Measurements from ENCODE around the gene TLE5.

The TLE5 gene

GRCh38 chr19:3033595-3034405 lies 28.5 kb downstream of the TLE5 start:
- H3K9me2 ChIP-seq (replicated peaks; ENCODE audit: insufficient read depth, low read length) = no peaks in the 10 kb centered on the region
- no peak overlapping the region for H3K4me3 ChIP-seq (ENCODE audit: insufficient read depth, low read length, poor library complexity, severe bottlenecking)
- H3K27me3 ChIP-seq (ENCODE audit: low read length) = no peaks in the 10 kb centered on the region
- no peak overlapping the region for H3K27ac ChIP-seq (ENCODE audit: low read depth, low read length)
- no peaks in the 10 kb centered on the region for H3K79me2 ChIP-seq (ENCODE audit: insufficient read depth, low read length)
- no peak for TF ChIP-seq EZH2phosphoT487 (conservative IDR thresholded peaks at IDR 0.05; ENCODE audit: low read length)
- no peak for TF ChIP-seq CTCF (IDR thresholded peaks at IDR 0.05; ENCODE audit: insufficient read depth, low read length, poor library complexity, severe bottlenecking)
- no peaks in the 10 kb centered on the region for H3K36me3 ChIP-seq (ENCODE audit: low read length)
- H2AFZ ChIP-seq (ENCODE audit: low read depth, low read length, severe bottlenecking) = no peak overlapping the region
- H3K4me2 ChIP-seq (ENCODE audit: low read depth, low read length, poor library complexity, severe bottlenecking) = no peak overlapping the region
- H4K20me1 ChIP-seq (ENCODE audit: low read depth, low read length) = no peaks in the 10 kb centered on the region
- no peaks in the 10 kb centered on the region for H3F3A ChIP-seq (ENCODE audit: insufficient read depth)
- H3K9ac ChIP-seq (ENCODE audit: low read length) = no peak overlapping the region
- H3K9me3 ChIP-seq (ENCODE audit: insufficient read depth, low read length) = no peaks in the 10 kb centered on the region

GRCh38 chr19:3031607-3031867 lies 30.8 kb downstream of the TLE5 start:
- H3K4me3 ChIP-seq (ENCODE audit: insufficient read depth, low read length, poor library complexity, severe bottlenecking) = no peak overlapping the region
- H3K9ac ChIP-seq (ENCODE audit: low read length) = no peak overlapping the region
- no peaks in the 10 kb centered on the region for H4K20me1 ChIP-seq (ENCODE audit: low read depth, low read length)
- no peaks in the 10 kb centered on the region for H3K9me3 ChIP-seq (ENCODE audit: insufficient read depth, low read length)
- H3K4me2 ChIP-seq (ENCODE audit: low read depth, low read length, poor library complexity, severe bottlenecking) = no peak overlapping the region
- no peaks in the 10 kb centered on the region for H3K36me3 ChIP-seq (ENCODE audit: low read length)
- H3K9me2 ChIP-seq (replicated peaks; ENCODE audit: insufficient read depth, low read length) = no peaks in the 10 kb centered on the region
- TF ChIP-seq CTCF (IDR thresholded peaks at IDR 0.05; ENCODE audit: insufficient read depth, low read length, poor library complexity, severe bottlenecking) (no peak), EZH2phosphoT487 (conservative IDR thresholded peaks at IDR 0.05; ENCODE audit: low read length) (no peak)
- H2AFZ ChIP-seq (ENCODE audit: low read depth, low read length, severe bottlenecking) = no peak overlapping the region
- H3F3A ChIP-seq (ENCODE audit: insufficient read depth) = no peaks in the 10 kb centered on the region
- no peak overlapping the region for H3K27ac ChIP-seq (ENCODE audit: low read depth, low read length)
- H3K27me3 ChIP-seq (ENCODE audit: low read length) = no peaks in the 10 kb centered on the region
- no peaks in the 10 kb centered on the region for H3K79me2 ChIP-seq (ENCODE audit: insufficient read depth, low read length)

GRCh38 chr19:3029065-3029923 lies 33.0 kb downstream of the TLE5 start, which contains the start of gene TLE2:
TSS of gene TLE2 (minus strand) at chr19:3029280. CDS start at chr19:3028904, 376 bp downstream.
- H3K9me3 ChIP-seq (ENCODE audit: insufficient read depth, low read length) = no peaks in the 10 kb centered on the region
- no peak within 1 kb of the TSS for H2AFZ ChIP-seq (ENCODE audit: low read depth, low read length, severe bottlenecking)
- no peak within 1 kb of the TSS for H3K4me3 ChIP-seq (ENCODE audit: insufficient read depth, low read length, poor library complexity, severe bottlenecking)
- no peak for TF ChIP-seq EZH2phosphoT487 (conservative IDR thresholded peaks at IDR 0.05; ENCODE audit: low read length)
- no peak for TF ChIP-seq CTCF (IDR thresholded peaks at IDR 0.05; ENCODE audit: insufficient read depth, low read length, poor library complexity, severe bottlenecking)
- H3K79me2 ChIP-seq (ENCODE audit: insufficient read depth, low read length) = no peaks in the 10 kb centered on the region
- H3K4me2 ChIP-seq (ENCODE audit: low read depth, low read length, poor library complexity, severe bottlenecking) = peak within 1 kb of the TSS; percentile 33
- no peaks in the 10 kb centered on the region for H3K27me3 ChIP-seq (ENCODE audit: low read length)
- no peaks in the 10 kb centered on the region for H3K9me2 ChIP-seq (replicated peaks; ENCODE audit: insufficient read depth, low read length)
- no peak within 1 kb of the TSS for H3K9ac ChIP-seq (ENCODE audit: low read length)
- no peaks in the 10 kb centered on the region for H4K20me1 ChIP-seq (ENCODE audit: low read depth, low read length)
- no peak within 1 kb of the TSS for H3K27ac ChIP-seq (ENCODE audit: low read depth, low read length)
- no peaks in the 10 kb centered on the region for H3K36me3 ChIP-seq (ENCODE audit: low read length)
- H3F3A ChIP-seq (ENCODE audit: insufficient read depth) = no peaks in the 10 kb centered on the region

Data from SU-DHL-6 (cell line).